GM18520 (cell line): ENCODE measurements around the gene TXNIP.
A peak's percentile ranks its signal among the peaks of the same experiment; 100 is the strongest.

Experiments
- ATAC-seq: cut with Tn5 transposase; IDR thresholded peaks from one replicate; pipeline ENCODE4 v1.9.1; 2021; ENCODE audit not compliant: unreplicated experiment

Gene TXNIP

GRCh38 chr1:145986551-145986950, 9.8 kb downstream of the TXNIP start:
- no peak for ATAC-seq

DNA sequence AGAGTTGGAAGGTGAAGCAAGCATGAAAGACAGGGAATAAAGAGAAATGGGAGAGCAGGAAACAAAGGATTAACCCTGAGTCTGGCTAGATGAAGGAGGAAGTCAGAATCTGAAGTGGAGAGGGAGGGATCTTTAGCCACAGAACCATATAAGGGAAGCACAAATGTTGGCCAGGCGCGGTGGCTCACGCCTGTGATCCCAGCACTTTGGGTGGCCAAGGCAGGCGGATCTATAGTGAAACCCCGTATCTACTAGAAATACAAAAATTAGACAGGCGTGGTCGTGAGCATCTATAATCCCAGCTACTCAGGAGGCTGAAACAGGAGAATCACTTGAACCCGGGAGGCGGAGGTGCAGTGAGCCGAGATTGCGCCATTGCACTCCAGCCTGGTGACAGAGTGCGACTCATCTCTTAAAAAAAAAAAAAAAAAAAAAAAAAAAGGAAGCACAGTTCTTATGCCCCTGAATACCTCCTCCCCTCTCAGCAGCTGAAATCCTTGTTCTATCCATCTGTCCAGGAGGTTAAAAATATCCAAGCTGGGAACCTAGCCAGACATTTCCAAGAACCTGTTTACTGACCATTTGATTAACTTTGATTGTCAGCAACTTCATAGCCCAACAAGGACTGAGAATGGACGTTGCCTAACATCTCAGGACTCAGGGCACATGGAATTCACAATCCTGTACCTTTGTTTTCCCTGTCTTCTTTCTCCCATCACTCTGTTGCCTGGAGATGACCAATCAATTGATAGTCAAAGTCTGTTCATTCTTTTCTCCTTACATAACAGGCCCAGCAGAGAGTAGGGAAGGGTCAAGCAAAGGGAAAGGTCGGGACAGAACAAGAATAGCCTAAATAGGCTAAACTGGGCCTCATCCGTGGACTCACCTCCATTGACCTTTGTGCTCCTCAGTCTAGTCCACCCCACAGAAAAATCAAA, 10.6 kb downstream of the TXNIP start:
- no peak for ATAC-seq

GRCh38 chr1:145985129-145985501, 11.3 kb downstream of the TXNIP start:
- ATAC-seq = no peak

DNA sequence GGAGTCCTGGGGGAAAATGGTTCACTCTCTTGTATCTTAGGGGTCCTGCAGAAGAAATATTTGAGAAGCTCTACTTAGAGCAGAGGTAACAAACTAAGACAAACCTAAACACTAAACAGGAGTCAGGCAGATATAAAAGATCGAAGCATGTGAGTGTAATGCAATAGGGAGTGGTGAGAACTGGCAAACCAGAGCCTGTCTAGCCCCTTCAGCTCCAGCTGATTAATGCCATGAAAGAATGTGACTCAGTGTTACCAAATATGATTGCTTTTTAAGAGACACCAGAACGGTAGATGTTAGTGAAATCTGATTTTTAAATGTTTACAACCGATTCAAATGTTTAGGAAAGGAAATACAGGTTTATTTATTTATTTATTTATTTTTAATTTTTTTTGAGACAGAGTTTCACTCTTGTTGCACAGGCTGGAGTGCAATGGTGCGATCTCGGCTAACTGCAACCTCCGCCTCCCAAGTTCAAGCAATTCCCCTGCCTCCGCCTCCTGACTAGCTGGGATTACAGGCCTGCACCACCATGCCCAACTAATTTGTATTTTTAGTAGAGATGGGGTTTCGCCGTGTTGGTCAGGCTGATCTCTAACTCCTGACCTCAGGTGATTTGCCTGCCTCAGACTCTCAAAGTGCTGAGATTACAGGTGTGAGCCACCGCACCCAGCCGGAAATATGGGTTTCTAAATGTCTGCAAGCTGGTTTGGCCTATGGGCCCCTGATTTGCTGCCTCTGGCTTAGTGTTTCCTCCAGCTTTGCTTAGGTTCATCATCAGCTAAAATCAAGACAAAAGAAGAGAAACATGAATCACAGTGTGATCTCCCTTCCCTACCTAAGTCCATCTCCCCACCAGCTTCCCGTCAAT, 12.2 kb downstream of the TXNIP start:
- no peak for ATAC-seq

DNA sequence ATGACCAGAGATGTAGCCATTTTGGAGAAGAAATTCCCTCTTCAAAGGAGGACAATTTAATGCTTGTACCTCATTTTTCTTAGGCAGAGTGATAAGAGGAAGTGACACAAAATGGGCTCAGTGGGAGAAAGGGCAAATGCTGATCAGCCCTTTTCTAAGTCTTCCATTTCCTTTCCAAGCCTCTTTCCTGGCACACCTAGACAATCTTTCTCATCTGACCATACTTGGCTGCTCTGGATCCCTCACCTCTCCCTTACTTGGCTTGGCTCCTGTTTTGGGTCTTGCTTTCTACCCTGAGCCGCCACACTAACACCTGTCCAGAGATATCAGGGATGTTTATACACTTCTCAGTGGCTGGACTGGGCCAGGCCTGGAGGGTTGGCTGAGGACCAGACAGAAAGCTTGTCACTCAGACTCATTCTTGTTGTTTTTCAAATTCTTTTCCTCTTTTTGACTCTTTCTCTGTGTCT, 13.1 kb downstream of the TXNIP start:
- ATAC-seq = no peak

- no peak for ATAC-seq
Observed at GRCh38 chr1:145982010-145982723, 14.2 kb downstream of the TXNIP start.

DNA sequence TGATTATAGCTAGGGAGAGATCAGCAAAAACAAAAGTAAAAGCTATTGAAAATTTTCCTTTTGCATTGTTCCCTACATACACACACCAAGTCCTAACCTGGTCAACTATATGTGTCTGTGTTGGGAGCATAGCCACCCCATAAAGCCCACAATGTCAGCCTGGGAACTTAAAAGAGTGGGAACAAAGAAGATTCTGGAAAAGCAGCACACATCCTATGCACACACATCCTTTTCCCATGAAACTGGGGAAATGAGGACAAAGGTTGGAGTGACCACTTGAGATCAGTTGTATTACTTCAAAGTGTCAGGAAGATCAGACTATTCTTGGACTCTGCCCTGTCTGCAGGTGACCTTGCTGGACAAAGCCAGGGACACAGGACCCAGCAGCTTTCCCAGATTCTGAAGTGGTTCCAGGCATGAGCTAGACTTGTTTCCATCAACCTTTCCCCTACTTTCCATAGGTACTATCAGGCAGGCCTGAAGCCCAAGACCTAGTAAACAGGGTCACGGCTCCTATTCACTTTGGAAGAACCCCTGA, 15.9 kb downstream of the TXNIP start:
- no peak for ATAC-seq

- ATAC-seq = no peak
Observed at GRCh38 chr1:145979746-145980456, 16.5 kb downstream of the TXNIP start.

- peak; percentile 84 for ATAC-seq
Observed at GRCh38 chr1:145978854-145979745, 17.3 kb downstream of the TXNIP start.

- no peak for ATAC-seq
Observed at GRCh38 chr1:145978471-145978853, 17.9 kb downstream of the TXNIP start.

- no peak for ATAC-seq
Observed at GRCh38 chr1:145977486-145978470, 18.6 kb downstream of the TXNIP start.

- ATAC-seq = no peak
Observed at GRCh38 chr1:145977016-145977415, 19.4 kb downstream of the TXNIP start.

DNA sequence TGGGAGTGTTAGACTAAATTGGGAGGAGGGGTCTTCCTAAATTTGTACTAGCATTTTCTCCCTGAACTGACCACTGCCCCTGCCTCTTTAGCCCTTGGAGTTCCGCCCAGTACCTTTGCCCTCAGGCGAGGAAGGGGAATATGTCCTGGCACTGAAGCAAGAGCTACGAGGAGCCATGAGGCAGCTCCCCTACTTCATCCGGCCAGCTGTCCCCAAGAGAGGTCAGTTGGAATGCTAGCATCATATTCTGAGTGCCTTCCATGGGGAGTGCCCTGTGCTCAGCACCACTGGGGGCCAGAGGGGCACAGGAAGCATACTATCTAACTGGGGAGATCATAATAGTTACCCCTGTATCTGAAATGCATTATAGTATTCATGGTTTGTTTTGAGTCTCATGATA, 21.2 kb downstream of the TXNIP start:
- ATAC-seq = no peak

DNA sequence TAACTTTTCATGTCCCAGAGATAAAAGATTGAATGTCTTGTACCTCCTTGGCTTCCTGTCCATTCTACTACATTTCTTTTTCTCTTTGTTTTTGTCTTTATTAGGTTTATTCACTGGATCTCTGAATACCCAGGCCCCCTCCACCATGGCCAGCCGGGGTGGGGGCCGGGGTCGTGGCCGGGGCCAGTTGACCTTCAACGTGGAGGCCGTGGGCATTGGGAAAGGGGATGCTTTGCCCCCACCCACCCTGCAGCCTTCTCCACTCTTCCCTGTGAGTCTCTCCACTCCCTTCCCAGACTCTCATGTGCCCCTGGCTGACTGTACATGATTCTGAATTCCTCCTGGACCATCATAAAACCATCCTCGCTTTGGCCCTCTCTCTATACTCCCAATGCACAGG, 21.7 kb downstream of the TXNIP start:
- ATAC-seq = no peak

DNA sequence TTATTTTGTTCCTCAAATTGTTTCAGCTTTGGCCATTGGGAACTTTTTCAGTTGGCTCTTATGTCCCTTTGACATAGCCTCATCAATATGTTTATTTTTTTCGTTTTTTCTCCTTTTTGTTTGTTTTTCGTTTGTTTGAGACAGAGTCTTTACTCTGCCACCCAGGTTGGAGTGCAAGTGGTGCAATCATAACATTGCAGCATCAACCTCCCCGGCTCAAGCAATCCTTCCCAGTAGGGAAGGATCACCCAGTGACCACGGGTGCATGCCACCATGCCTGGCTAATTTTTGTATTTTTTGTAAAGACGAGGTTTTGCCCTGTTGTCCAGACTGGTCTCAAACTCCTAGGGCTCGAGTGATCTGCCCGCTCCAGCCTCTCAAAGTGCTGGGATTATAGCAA, 23.8 kb downstream of the TXNIP start:
- no peak for ATAC-seq

GRCh38 chr1:145967288-145967687, 29.1 kb downstream of the TXNIP start:
- no peak for ATAC-seq

GRCh38 chr1:145965119-145965744, 31.1 kb downstream of the TXNIP start:
- ATAC-seq = no peak
